HL-60 (cell line): ENCODE measurements around the gene DNAJC6.
"Not testable (repeated sequence)": the region's sequence is repeated elsewhere in the genome, so short reads cannot be mapped to it uniquely, and the experiment has no call there.

Experiments used
- TF ChIP-seq, protein P1 (sequence below): IDR thresholded peaks from one replicate; pipeline ENCODE4 v1.5.1; 2011; ENCODE audit warnings: low read length, control low read depth, inconsistent platforms; ENCODE audit not compliant: insufficient read depth
- TF ChIP-seq, protein P2 (sequence below): IDR thresholded peaks from 2 replicates; pipeline ENCODE4 v1.6.1; 2012; ENCODE audit warnings: low read depth; ENCODE audit not compliant: insufficient replicate concordance

DNA sequence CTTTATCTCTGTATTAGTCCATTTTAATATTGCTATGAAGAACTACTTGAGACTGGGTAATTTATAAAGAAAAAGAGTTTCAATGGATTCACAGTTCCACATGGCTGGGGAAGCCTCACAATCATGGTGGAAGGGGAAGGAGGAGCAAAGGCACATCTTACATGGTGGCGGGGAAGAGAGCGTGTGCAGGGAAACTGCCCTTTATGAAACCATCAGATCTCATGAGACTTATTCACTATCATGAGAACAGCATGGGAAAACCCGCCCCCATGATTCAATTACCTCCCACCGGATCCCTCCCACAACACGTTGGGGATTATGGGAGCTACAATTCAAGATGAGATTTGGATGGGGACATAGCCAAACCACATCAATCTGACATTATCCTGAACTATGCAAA, 75.1 kb downstream of the DNAJC6 start:
- TF ChIP-seq, protein P1, sequence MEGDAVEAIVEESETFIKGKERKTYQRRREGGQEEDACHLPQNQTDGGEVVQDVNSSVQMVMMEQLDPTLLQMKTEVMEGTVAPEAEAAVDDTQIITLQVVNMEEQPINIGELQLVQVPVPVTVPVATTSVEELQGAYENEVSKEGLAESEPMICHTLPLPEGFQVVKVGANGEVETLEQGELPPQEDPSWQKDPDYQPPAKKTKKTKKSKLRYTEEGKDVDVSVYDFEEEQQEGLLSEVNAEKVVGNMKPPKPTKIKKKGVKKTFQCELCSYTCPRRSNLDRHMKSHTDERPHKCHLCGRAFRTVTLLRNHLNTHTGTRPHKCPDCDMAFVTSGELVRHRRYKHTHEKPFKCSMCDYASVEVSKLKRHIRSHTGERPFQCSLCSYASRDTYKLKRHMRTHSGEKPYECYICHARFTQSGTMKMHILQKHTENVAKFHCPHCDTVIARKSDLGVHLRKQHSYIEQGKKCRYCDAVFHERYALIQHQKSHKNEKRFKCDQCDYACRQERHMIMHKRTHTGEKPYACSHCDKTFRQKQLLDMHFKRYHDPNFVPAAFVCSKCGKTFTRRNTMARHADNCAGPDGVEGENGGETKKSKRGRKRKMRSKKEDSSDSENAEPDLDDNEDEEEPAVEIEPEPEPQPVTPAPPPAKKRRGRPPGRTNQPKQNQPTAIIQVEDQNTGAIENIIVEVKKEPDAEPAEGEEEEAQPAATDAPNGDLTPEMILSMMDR = not testable (repeated sequence)
- TF ChIP-seq, protein P2, sequence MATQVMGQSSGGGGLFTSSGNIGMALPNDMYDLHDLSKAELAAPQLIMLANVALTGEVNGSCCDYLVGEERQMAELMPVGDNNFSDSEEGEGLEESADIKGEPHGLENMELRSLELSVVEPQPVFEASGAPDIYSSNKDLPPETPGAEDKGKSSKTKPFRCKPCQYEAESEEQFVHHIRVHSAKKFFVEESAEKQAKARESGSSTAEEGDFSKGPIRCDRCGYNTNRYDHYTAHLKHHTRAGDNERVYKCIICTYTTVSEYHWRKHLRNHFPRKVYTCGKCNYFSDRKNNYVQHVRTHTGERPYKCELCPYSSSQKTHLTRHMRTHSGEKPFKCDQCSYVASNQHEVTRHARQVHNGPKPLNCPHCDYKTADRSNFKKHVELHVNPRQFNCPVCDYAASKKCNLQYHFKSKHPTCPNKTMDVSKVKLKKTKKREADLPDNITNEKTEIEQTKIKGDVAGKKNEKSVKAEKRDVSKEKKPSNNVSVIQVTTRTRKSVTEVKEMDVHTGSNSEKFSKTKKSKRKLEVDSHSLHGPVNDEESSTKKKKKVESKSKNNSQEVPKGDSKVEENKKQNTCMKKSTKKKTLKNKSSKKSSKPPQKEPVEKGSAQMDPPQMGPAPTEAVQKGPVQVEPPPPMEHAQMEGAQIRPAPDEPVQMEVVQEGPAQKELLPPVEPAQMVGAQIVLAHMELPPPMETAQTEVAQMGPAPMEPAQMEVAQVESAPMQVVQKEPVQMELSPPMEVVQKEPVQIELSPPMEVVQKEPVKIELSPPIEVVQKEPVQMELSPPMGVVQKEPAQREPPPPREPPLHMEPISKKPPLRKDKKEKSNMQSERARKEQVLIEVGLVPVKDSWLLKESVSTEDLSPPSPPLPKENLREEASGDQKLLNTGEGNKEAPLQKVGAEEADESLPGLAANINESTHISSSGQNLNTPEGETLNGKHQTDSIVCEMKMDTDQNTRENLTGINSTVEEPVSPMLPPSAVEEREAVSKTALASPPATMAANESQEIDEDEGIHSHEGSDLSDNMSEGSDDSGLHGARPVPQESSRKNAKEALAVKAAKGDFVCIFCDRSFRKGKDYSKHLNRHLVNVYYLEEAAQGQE = not testable (repeated sequence)
